Common myeloid progenitor, CD34-positive (primary cell): ENCODE measurements around the gene PTPRN2.

Experiments
- CTCF ChIA-PET: fragments of 350-600 bp; sonication (Branson Sonifier 250); formaldehyde crosslinking; loops from one replicate; lab custom pipeline; 2021; ENCODE audit warnings: antibody characterized with exemption; lab: Charles Lee
- POLR2A ChIA-PET: fragments of 350-600 bp; sonication (Branson Sonifier 250); formaldehyde crosslinking; loops from one replicate; lab custom pipeline; 2021; ENCODE audit warnings: antibody characterized with exemption; lab: Charles Lee
- DNase-seq, 3 donors: peaks; one replicate each; pipeline versions ENCODE4 v3.0.0 to v3.0.0-alpha.2; 2013
- H3K27ac ChIP-seq, 2 experiments: 1 replicate in 1 of 2; 2 replicates in 1 of 2; pipeline ENCODE4 v1.7.0; 2013; ENCODE audit warnings: inconsistent platforms in 2 of 2, low read length in 2 of 2, mild to moderate bottlenecking in 2 of 2, low read depth in 1 of 2, moderate library complexity in 1 of 2; ENCODE audit not compliant: severe bottlenecking in 2 of 2, insufficient read depth in 1 of 2, poor library complexity in 1 of 2
- H3K27me3 ChIP-seq, 5 experiments: replicated peaks in 2 of 5; 1 replicate in 3 of 5; 2 replicates in 2 of 5; pipeline versions ENCODE4 v1.6.1 to v1.7.0; 2013; ENCODE audit warnings: low read length in 4 of 5, mild to moderate bottlenecking in 2 of 5, moderate library complexity in 2 of 5, inconsistent platforms in 1 of 5; ENCODE audit not compliant: insufficient read depth in 5 of 5, control insufficient read depth in 4 of 5
- H3K36me3 ChIP-seq, 4 experiments: 1 replicate in 2 of 4; 2 replicates in 2 of 4; pipeline versions ENCODE4 v1.6.1 to v1.7.0; 2013; ENCODE audit warnings: low read length in 3 of 4, control low read depth in 1 of 4, mild to moderate bottlenecking in 1 of 4; ENCODE audit not compliant: control insufficient read depth in 4 of 4, insufficient read depth in 4 of 4
- H3K4me1 ChIP-seq, 4 experiments: 1 replicate in 3 of 4; 2 replicates in 1 of 4; pipeline versions ENCODE4 v1.6.1 to v1.7.1; 2013; ENCODE audit warnings: low read length in 3 of 4, mild to moderate bottlenecking in 3 of 4, control low read depth in 1 of 4, inconsistent platforms in 1 of 4, moderate library complexity in 1 of 4; ENCODE audit not compliant: control insufficient read depth in 4 of 4, insufficient read depth in 4 of 4; ENCODE audit errors: control extremely low read depth in 1 of 4
- H3K4me3 ChIP-seq, 7 experiments: 1 replicate in 4 of 7; 2 replicates in 3 of 7; pipeline versions ENCODE4 v1.5.1 to v1.7.0; 2013; ENCODE audit warnings: mild to moderate bottlenecking in 7 of 7, low read length in 6 of 7, moderate library complexity in 6 of 7, inconsistent platforms in 2 of 7, low read depth in 2 of 7, control low read depth in 1 of 7; ENCODE audit not compliant: insufficient read depth in 4 of 7, control insufficient read depth in 1 of 7; ENCODE audit errors: extremely low read depth in 1 of 7
- H3K9me3 ChIP-seq, 5 experiments: 1 replicate in 4 of 5; 2 replicates in 1 of 5; pipeline versions ENCODE4 v1.6.1 to v1.7.1; 2013; ENCODE audit warnings: low read length in 4 of 5, mild to moderate bottlenecking in 2 of 5, inconsistent platforms in 1 of 5, low read depth in 1 of 5, moderate library complexity in 1 of 5; ENCODE audit not compliant: control insufficient read depth in 4 of 5, insufficient read depth in 2 of 5; ENCODE audit errors: control extremely low read depth in 1 of 5
- WGBS: methylation state at CpG from one replicate; pipeline ENCODE4 v1.1.5; 2013; ENCODE audit not compliant: insufficient coverage; 5-methylcytosine and 5-hydroxymethylcytosine counted together

The PTPRN2 gene

GRCh38 chr7:158166386-158167340 is 421.0 kb downstream of the PTPRN2 start:
- DNase-seq = no peak
- POLR2A ChIA-PET = no interaction called here
- WGBS = 93% methylated on average over 41 of the region's 41 CpGs
- CTCF ChIA-PET = no interaction called here
- Histone ChIP-seq H3K9me3 (peaks cover 0 to 21% (median 6%) of the 10 kb centered on the region in 5 experiments), H3K27me3 (no peaks in the 10 kb centered on the region), H3K27ac (no peak overlapping the region), H3K4me3 (no peak overlapping the region), H3K4me1 (no peaks in the 10 kb centered on the region), H3K36me3 (no peaks in the 10 kb centered on the region)

DNA sequence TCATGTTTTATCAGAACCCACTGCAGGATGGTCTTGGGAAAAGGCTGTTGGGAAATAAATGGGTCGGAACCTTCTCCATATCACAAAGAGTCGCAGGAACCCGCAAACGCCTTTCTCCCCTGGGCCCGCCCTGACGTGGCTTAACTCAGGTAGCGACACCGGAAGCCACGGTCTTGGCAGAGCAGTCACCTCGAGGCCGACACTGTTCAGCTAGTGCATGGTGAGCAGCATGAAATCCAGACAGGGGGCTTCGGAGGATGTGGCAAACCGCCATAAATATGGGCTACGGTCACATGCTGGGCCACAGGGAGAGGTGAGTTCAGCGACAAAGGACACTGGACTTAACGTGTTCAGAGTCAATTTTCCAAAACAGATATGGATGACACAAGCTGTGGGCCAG is 421.9 kb downstream of the PTPRN2 start:
- Histone ChIP-seq H3K27me3 (no peaks in the 10 kb centered on the region), H3K4me1 (no peaks in the 10 kb centered on the region), H3K36me3 (no peaks in the 10 kb centered on the region), H3K9me3 (peaks cover 0 to 21% (median 6%) of the 10 kb centered on the region in 5 experiments), H3K4me3 (no peak overlapping the region), H3K27ac (no peak overlapping the region)
- POLR2A ChIA-PET = no interaction called here
- no peak for DNase-seq
- 88% methylated on average over 14 of the region's 16 CpGs for WGBS
- CTCF ChIA-PET = no interaction called here

GRCh38 chr7:158164101-158165095 is 423.2 kb downstream of the PTPRN2 start:
- Histone ChIP-seq H3K4me3 (no peak overlapping the region), H3K27me3 (no peaks in the 10 kb centered on the region), H3K27ac (no peak overlapping the region), H3K4me1 (no peaks in the 10 kb centered on the region), H3K9me3 (peaks cover 0 to 18% (median 6%) of the 10 kb centered on the region in 5 experiments), H3K36me3 (no peaks in the 10 kb centered on the region)
- no peak for DNase-seq
- whole genome bisulfite sequencing = 70% methylated on average over 53 of the region's 67 CpGs
- POLR2A ChIA-PET = no interaction called here
- CTCF ChIA-PET = no interaction called here

DNA sequence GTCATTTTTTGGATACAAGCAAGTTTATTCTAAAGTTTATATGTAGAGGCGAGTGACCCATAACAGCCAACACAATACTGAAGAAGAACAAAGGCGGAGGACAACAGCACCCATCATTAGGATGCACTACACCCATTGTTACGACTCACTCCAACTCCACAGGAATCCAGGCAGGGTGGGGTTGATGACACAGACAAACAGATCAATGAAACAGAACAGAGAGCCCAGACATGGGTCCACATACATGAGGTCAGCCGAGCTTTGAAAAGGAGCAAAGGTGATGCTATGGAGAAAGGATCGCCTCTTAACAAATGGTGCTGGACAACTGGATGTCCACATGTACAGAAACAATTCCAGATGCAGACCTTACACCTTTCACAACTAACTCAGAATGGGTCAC is 426.4 kb downstream of the PTPRN2 start:
- no peaks in the 10 kb centered on the region for H3K4me1 ChIP-seq
- H3K36me3 ChIP-seq = no peaks in the 10 kb centered on the region
- ChIA-PET CTCF (no interaction called here), POLR2A (no interaction called here)
- no peak overlapping the region for H3K27ac ChIP-seq
- H3K9me3 ChIP-seq = peaks cover 0 to 24% (median 6%) of the 10 kb centered on the region in 5 experiments
- no peak overlapping the region for H3K4me3 ChIP-seq
- DNase-seq = no peak
- 100% methylated on average over 2 of the region's 5 CpGs for WGBS
- no peaks in the 10 kb centered on the region for H3K27me3 ChIP-seq

GRCh38 chr7:158160199-158160598 is 427.4 kb downstream of the PTPRN2 start:
- Histone ChIP-seq H3K9me3 (peaks cover 0 to 23% (median 10%) of the 10 kb centered on the region in 5 experiments), H3K36me3 (no peaks in the 10 kb centered on the region), H3K27ac (no peak overlapping the region), H3K4me1 (no peaks in the 10 kb centered on the region), H3K27me3 (no peaks in the 10 kb centered on the region), H3K4me3 (no peak overlapping the region)
- ChIA-PET POLR2A (no interaction called here), CTCF (no interaction called here)
- WGBS = 91% methylated on average over 4 of the region's 5 CpGs
- DNase-seq = no peak

- Histone ChIP-seq H3K9me3 (peaks cover 0 to 30% (median 3%) of the 10 kb centered on the region in 5 experiments), H3K27me3 (no peaks in the 10 kb centered on the region), H3K36me3 (no peaks in the 10 kb centered on the region), H3K27ac (no peak overlapping the region), H3K4me3 (no peak overlapping the region), H3K4me1 (no peaks in the 10 kb centered on the region)
- no peak for DNase-seq
- ChIA-PET CTCF (no interaction called here), POLR2A (no interaction called here)
- 90% methylated on average over 16 of the region's 16 CpGs for WGBS
Measured at GRCh38 chr7:158157460-158157859, 430.2 kb downstream of the PTPRN2 start.
